Measurements from ENCODE around the gene ETV1.

GRCh38 chr7:14000247-14000646 is 10.8 kb upstream of the ETV1 start:
- TF ChIP-seq, protein P1, sequence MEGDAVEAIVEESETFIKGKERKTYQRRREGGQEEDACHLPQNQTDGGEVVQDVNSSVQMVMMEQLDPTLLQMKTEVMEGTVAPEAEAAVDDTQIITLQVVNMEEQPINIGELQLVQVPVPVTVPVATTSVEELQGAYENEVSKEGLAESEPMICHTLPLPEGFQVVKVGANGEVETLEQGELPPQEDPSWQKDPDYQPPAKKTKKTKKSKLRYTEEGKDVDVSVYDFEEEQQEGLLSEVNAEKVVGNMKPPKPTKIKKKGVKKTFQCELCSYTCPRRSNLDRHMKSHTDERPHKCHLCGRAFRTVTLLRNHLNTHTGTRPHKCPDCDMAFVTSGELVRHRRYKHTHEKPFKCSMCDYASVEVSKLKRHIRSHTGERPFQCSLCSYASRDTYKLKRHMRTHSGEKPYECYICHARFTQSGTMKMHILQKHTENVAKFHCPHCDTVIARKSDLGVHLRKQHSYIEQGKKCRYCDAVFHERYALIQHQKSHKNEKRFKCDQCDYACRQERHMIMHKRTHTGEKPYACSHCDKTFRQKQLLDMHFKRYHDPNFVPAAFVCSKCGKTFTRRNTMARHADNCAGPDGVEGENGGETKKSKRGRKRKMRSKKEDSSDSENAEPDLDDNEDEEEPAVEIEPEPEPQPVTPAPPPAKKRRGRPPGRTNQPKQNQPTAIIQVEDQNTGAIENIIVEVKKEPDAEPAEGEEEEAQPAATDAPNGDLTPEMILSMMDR (conservative IDR thresholded peaks at IDR 0.05; ENCODE audit: low read depth, low read length), result no peak
- TF ChIP-seq POLR2A (IDR thresholded peaks at IDR 0.05; ENCODE audit: low read depth, low read length) (no peak), RAD21 (IDR thresholded peaks at IDR 0.05; ENCODE audit: low read length) (no peak), MXI1 (IDR thresholded peaks at IDR 0.05; ENCODE audit: borderline replicate concordance, low read depth, low read length) (no peak), MAZ (IDR thresholded peaks at IDR 0.05; ENCODE audit: borderline replicate concordance, low read depth, low read length) (no peak), USF2 (IDR thresholded peaks at IDR 0.05; ENCODE audit: low read depth, low read length) (no peak), RFX5 (IDR thresholded peaks at IDR 0.05; ENCODE audit: low read depth, low read length) (no peak), RCOR1 (IDR thresholded peaks at IDR 0.05; ENCODE audit: insufficient replicate concordance, low read length) (no peak), CEBPB (IDR thresholded peaks at IDR 0.05; ENCODE audit: low read depth, low read length) (no peak), NFE2L2 (IDR thresholded peaks at IDR 0.05; ENCODE audit: low read depth, low read length) (no peak), FOS (IDR thresholded peaks at IDR 0.05; ENCODE audit: low read depth, low read length) (no peak), SMC3 (IDR thresholded peaks at IDR 0.05; ENCODE audit: low read depth, low read length) (no peak)
